ENCODE measurements around the gene PLD4.

Gene PLD4

DNA sequence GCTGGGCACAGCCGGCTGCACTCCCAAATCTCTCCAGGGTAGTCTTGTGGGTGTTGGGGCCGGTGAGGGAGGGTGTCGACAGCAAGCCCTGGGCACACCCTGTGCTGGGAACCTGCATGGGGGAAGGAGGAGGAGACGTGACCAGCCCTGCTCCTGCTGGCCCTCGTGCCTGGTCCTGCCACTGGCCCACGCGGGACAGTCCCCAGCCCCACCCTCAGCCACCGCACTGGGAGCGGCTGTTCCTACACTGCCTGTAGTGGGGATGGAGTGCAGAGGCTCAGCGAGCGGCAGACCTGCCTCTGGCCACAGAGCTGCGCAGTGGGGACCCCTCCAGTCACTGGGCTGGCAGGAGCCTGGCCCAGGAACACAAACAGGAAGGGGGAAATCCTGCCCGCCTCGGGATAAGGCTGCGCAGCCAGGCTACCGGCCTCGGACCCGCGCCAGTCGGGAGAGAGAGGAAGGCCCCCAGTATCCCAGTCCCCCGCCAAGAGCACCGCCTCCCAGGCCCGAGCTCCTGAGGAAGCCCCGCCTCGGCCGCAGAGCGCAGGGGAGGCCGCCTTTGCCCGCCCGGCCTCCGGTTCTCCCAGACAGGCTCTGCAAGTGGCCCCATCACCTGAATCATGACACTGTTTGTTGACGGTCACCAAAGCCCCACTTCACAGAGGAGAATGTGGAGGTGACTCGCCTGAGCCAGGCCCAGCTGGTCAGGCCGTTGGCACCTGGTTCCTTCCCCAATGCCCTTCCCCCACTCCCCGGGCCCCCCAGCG, 42.9 kb downstream of the PLD4 start:
- TF ChIP-seq, protein P1, sequence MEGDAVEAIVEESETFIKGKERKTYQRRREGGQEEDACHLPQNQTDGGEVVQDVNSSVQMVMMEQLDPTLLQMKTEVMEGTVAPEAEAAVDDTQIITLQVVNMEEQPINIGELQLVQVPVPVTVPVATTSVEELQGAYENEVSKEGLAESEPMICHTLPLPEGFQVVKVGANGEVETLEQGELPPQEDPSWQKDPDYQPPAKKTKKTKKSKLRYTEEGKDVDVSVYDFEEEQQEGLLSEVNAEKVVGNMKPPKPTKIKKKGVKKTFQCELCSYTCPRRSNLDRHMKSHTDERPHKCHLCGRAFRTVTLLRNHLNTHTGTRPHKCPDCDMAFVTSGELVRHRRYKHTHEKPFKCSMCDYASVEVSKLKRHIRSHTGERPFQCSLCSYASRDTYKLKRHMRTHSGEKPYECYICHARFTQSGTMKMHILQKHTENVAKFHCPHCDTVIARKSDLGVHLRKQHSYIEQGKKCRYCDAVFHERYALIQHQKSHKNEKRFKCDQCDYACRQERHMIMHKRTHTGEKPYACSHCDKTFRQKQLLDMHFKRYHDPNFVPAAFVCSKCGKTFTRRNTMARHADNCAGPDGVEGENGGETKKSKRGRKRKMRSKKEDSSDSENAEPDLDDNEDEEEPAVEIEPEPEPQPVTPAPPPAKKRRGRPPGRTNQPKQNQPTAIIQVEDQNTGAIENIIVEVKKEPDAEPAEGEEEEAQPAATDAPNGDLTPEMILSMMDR (IDR thresholded peaks at IDR 0.05; ENCODE audit: insufficient read depth, low read depth, low read length, missing control alignments) = no peak
- peak; percentile 77 for DNase-seq (ENCODE audit: low read depth)
- peak overlapping the region; percentile 96 for H3K4me3 ChIP-seq (ENCODE audit: low read length)

DNA sequence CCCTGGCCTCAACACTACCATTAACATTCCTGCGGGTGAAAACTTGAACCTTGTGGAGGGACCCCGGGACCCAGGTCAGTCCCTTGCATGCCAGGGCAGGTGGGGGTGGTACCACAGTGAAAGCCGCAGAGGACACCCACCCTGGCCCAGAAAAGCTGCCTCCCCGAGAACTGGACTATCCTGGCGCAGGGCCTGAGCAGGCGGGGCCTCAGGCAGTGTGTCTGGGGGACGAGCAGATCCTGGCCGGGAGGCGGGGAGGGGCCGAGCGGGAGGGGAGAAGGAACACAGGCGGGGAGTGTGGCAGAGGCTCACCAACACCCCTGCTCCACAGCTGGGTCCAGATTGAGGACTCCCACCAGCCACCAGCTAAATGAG, 43.5 kb downstream of the PLD4 start:
- peak; percentile 68 for DNase-seq (ENCODE audit: low read depth)
- TF ChIP-seq, protein P1 (IDR thresholded peaks at IDR 0.05; ENCODE audit: insufficient read depth, low read depth, low read length, missing control alignments) = no peak
- peak overlapping the region; percentile 96 for H3K4me3 ChIP-seq (ENCODE audit: low read length)

DNA sequence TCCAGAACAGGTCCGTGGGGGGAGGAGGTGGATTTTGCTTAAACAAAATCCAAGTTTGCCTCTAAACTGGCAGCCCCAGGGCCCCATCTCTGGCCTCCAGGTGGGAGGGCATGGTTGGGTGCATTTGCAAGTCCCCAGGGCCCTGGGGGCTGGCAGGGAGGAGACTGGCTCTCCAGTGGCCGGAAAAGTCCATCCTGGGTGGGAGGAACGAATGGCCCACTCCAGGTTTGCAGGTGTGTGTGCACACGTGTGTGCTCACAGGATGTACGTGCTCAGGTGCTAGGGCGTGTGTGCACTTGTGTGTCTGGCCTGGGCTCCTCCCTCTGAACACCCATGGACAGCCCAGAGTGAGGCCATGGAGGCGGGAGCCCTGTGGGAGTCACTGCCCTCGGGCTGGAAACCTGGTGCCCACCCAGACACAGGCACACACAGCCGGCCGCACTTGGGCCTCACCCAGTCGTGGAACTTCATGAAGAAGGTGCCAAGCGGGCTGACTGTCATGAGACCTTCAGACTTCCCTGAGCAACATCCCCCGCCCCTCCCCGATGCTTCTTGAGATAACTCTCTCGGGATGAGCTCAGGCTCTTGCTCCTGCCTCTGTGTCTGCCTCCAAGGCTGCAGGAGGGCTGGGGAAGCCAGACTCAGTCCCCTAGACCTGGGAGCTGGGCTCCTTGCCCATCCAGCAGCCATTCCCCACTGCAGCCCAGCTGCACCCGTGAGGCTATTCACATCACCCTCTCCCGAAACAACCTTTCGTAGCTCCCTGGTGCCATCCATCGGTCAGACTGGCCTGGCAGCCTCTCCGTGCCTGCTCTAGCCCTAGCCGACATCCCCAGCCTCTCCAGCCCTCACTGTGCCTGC, 44.1 kb downstream of the PLD4 start:
- H3K4me3 ChIP-seq (ENCODE audit: low read length) = peak overlapping the region; percentile 96
- DNase-seq (ENCODE audit: low read depth) = peak; percentile 93
- TF ChIP-seq, protein P1 (IDR thresholded peaks at IDR 0.05; ENCODE audit: insufficient read depth, low read depth, low read length, missing control alignments) = no peak

DNA sequence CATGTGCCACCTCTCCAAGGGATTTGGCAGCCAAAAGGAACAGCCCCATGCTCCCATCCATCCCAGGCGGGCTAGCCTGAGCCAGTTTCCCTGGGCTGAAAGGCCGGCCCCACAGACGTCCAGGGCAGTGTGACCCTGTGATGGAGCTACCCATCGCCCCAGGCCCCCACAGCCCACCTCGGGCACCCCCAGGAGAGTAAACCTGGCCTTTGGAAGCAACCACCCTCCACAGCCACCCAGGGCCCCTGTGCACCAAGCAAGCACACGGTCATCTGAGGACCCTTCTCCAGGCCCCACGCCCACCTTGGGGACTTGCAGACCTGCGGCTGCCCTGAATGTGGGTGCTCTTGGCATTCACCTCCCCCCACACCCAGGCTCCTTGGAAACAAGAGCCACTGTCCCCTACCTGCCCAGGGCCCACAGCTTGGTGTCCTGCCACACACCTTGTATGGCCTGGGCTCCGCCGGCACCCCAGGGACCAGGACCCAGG, 45.1 kb downstream of the PLD4 start:
- no peak for DNase-seq (ENCODE audit: low read depth)
- H3K4me3 ChIP-seq (ENCODE audit: low read length) = peak overlapping the region; percentile 96
- TF ChIP-seq, protein P1 (IDR thresholded peaks at IDR 0.05; ENCODE audit: insufficient read depth, low read depth, low read length, missing control alignments) = no peak

DNA sequence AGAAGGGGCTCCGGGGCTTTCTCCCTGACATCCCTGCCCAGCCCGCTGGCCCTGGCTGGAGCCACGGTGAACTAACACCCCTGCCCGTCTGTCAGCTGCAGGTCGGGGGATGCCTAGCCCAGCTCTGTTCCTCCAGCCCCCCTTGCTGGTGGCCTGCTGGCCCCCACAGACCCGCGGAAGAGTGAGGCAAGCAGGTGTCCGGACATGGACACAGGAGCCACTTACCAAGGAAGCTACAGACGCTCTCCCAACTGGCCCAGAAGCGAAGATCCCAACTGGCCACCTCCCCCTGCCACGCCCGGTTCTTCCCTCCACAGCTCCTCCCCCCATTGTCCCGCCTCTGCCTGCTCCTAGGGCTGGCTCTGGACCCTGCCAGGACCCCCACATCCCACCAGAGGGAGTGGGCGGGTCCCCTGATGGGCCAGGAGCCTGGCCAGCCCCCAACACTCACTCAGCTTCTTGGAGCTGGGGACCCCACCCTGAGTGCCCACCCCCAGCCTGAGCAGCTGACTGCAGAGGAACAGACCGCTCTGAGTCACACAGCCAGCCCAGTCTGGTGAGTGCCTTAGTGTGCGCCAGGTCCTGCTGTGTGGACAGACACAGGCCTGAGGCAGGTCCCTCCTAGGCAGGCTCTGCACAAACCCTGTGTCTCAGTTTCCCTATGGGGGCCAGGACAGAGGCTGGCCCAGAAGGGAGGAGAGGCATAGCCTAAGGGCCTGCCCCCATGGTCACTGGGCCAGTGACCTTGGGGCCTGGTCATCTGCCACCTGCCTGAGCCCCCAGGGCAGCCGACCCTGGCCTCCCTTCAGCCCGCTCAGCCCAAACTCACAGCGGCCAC, 45.8 kb downstream of the PLD4 start:
- DNase-seq (ENCODE audit: low read depth) = peak; percentile 94
- TF ChIP-seq, protein P1 (IDR thresholded peaks at IDR 0.05; ENCODE audit: insufficient read depth, low read depth, low read length, missing control alignments) = no peak
- H3K4me3 ChIP-seq (ENCODE audit: low read length) = peak overlapping the region; percentile 96

DNA sequence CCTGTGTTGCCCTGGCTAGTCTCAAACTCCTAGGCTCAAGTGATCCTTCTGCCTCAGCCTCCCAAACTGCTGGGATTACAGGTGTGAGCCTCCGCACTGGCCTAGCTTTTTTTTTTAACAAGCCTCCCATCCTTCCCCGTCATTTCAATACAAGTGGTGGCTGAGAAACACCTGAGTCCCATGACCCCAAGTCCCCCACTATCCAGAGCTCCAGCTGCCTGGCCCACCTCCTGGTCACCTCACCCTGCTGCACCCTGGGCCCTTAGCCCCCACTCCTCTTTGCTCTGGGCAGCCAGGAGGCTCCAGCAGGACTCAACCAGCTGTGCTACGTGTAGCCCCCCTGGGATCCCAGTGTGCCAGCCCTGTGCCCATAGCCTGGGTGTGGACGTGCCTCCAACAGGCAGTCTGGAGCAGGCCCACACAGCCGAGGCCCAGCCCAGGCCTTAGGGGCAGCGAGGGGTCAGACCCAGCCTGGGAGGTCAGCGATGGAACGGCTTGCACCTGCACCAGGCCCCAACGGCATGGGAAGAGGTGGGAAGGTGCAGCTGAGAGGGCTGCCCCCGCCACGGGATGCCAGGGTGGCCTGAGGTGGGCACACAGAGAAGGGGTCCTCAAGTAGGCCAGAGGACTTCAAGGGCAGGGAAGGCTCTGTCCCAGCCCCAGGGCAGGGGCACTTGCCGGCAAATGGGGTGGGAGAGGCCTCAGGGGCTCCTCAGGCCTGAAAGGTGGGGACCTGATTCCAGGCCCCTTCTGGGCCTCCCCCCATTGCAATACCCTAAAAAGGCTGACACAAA, 47.0 kb downstream of the PLD4 start:
- peak overlapping the region; percentile 96 for H3K4me3 ChIP-seq (ENCODE audit: low read length)
- DNase-seq (ENCODE audit: low read depth) = no peak
- TF ChIP-seq, protein P1 (IDR thresholded peaks at IDR 0.05; ENCODE audit: insufficient read depth, low read depth, low read length, missing control alignments) = no peak
